SJCRH30 (cell line): ENCODE measurements around the gene PTRH2. TPM values are rescaled to one million over a fixed set of nuclear protein-coding genes. Genes with fewer than 3 reads are reported as not detected.

ENCODE experiments used
- DNase-seq, 2 experiments: peaks; one replicate each; pipeline ENCODE4 v3.0.0-alpha.2; 2015 to 2020
- H3K27ac ChIP-seq: fragments of 250-450 bp; sonication (Bioruptor Pico); 2 replicates; pipeline ENCODE4 v1.5.1; 2020; ENCODE audit warnings: mild to moderate bottlenecking, moderate library complexity
- H3K27me3 ChIP-seq: fragments of 250-450 bp; sonication (Bioruptor Pico); 2 replicates; pipeline ENCODE4 v1.5.1; 2020; ENCODE audit warnings: mild to moderate bottlenecking, moderate library complexity
- H3K36me3 ChIP-seq: fragments of 250-450 bp; sonication (Bioruptor Pico); 2 replicates; pipeline ENCODE4 v1.5.1; 2020; ENCODE audit warnings: mild to moderate bottlenecking, moderate library complexity
- H3K4me1 ChIP-seq: fragments of 250-450 bp; sonication (Bioruptor Pico); 2 replicates; pipeline ENCODE4 v1.5.1; 2020; ENCODE audit warnings: mild to moderate bottlenecking, moderate library complexity
- H3K4me3 ChIP-seq: fragments of 250-450 bp; sonication (Bioruptor Pico); 2 replicates; pipeline ENCODE4 v1.5.1; 2020; ENCODE audit warnings: mild to moderate bottlenecking, moderate library complexity
- H3K9me3 ChIP-seq: fragments of 250-450 bp; sonication (Bioruptor Pico); replicated peaks from 2 replicates; pipeline ENCODE4 v1.5.1; 2020; ENCODE audit warnings: mild to moderate bottlenecking, moderate library complexity
- total RNA-seq: library from RNA; depleted of rRNA; stranded (reverse); fragments of >200 nt; shearing (Covaris generic); gene quantifications from 2 replicates; pipeline ENCODE4 v1.2.3, GENCODE V29; 2014

The PTRH2 gene
- total RNA-seq, 1 experiment from 2014 or later, result 30.4 TPM

DNA sequence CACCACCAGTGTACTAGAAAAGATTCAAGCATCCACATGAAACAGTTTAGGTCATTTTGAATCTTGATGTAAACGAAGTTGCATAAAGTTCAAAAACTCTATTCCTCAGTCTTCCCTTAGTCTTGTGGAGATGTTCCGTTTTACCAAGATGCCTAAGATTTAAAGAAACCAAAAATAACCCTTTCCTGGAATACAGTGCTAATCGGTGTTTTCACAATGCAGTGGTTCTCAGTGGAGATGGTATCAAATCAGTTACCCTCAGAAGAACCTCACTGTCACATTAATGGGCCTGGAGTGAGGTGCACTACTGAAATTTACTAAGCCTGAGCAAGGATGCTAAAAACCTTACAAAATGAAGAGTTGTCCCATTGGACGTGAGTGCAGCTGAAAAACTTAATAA lies 9.1 kb downstream of the PTRH2 start:
- H3K9me3 ChIP-seq, result no peaks in the 10 kb centered on the region
- no peaks in the 10 kb centered on the region for H3K27me3 ChIP-seq
- H3K4me3 ChIP-seq, result no peak overlapping the region
- H3K4me1 ChIP-seq, result no peaks in the 10 kb centered on the region
- no peak overlapping the region for H3K27ac ChIP-seq
- peaks cover 77% of the 10 kb centered on the region for H3K36me3 ChIP-seq
- DNase-seq, result no peak

DNA sequence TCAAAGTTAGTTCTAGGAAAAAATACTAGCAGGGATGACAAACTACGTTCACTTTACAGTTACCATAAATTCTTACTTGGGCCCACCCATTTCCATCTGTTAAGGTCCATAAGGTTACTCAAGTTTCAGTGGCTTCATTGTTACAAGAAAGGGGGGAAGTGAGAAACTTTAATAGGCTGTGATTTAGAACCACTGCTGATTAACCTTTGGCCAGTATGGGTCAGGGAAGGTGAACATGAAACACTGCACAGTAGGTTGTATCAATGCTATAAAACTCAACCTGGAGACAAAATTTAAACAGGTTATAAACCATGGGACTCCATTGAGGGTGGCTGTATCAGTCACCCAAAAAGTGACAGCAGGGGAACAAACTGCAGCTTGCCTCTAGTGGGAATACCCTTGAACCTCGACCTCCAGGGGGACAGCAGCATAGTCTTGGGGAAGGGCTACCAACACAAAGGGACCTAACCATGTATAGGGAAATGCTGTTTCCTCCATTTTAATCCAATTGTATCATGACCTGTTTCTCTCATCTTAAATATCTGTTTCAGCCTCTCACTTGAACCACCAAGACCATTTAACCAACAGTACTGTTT lies 10.4 kb downstream of the PTRH2 start:
- H3K27me3 ChIP-seq, result no peaks in the 10 kb centered on the region
- H3K4me3 ChIP-seq, result no peak overlapping the region
- DNase-seq, result no peak
- H3K4me1 ChIP-seq, result no peaks in the 10 kb centered on the region
- no peak overlapping the region for H3K27ac ChIP-seq
- H3K9me3 ChIP-seq, result no peaks in the 10 kb centered on the region
- H3K36me3 ChIP-seq, result peaks cover 85% of the 10 kb centered on the region

DNA sequence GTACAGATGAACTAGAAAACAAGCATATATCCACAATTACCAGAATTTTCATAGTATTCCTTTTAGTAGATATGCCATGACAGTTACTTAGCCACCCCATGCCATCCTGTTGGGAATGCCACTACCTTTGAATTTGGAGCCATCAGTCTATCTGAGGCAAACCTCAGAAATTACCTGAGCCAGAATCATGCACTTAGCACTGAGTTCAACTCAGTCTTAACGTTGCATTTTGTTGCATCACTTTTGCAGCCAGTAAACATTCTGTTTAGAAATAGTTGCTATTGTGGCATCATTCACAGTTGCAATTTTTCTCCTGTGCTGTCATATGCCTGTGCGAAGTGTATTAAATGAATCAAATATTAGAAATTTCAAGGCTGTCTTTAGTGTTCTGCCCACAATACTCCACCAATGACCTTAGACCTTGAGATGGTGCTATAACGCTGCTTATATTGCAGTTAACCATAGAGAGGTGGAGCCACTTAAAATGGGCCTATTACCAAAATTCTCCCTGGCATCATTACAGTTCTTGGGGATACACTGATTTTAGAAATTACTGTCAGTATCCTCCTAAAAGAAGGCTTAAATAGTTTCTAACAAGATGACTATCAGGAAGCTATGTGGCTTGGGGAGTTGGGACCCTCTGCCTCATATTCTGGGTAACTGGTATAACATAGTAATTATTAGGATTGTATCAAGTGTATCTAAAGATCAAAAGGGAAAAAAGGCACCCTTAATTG lies 11.1 kb downstream of the PTRH2 start:
- Histone ChIP-seq H3K36me3 (peaks cover 85% of the 10 kb centered on the region), H3K27ac (no peak overlapping the region), H3K4me1 (no peaks in the 10 kb centered on the region), H3K27me3 (no peaks in the 10 kb centered on the region), H3K4me3 (no peak overlapping the region), H3K9me3 (no peaks in the 10 kb centered on the region)
- no peak for DNase-seq

GRCh38 chr17:59694344-59694743 lies 12.9 kb downstream of the PTRH2 start:
- peaks cover 89% of the 10 kb centered on the region for H3K36me3 ChIP-seq
- DNase-seq, result no peak
- no peak overlapping the region for H3K4me3 ChIP-seq
- H3K9me3 ChIP-seq, result no peaks in the 10 kb centered on the region
- H3K4me1 ChIP-seq, result no peaks in the 10 kb centered on the region
- H3K27me3 ChIP-seq, result no peaks in the 10 kb centered on the region
- H3K27ac ChIP-seq, result no peak overlapping the region

- H3K27ac ChIP-seq, result no peak overlapping the region
- no peak overlapping the region for H3K4me3 ChIP-seq
- peaks cover 89% of the 10 kb centered on the region for H3K36me3 ChIP-seq
Observed at GRCh38 chr17:59693582-59693981, 13.6 kb downstream of the PTRH2 start.

DNA sequence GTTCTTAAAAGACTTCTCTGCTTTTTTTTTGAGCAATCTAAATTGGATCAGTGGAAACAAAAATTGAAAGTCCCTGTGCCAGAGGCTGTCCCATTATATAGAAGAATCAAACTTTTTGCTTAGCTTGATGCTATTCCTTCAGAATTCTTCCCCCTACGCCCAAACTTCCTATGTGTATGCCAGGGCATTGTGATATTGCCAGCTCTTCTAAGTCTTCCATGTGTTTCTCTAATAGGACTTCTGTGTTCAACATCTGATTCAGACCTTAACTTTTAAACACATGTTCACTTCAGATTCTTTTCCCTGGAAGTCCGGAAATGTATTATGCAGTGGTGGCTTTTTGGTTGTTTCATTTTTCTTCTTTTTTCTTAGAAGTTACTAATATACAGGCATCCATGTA lies 18.7 kb downstream of the PTRH2 start:
- no peak overlapping the region for H3K4me3 ChIP-seq
- H3K4me1 ChIP-seq, result no peaks in the 10 kb centered on the region
- no peak overlapping the region for H3K27ac ChIP-seq
- DNase-seq, result no peak
- peaks cover 87% of the 10 kb centered on the region for H3K36me3 ChIP-seq
- H3K27me3 ChIP-seq, result no peaks in the 10 kb centered on the region
- no peaks in the 10 kb centered on the region for H3K9me3 ChIP-seq

More at GRCh38 chr17:59693582-59693981, 13.6 kb downstream of the PTRH2 start:
- DNase-seq, result no peak
- no peaks in the 10 kb centered on the region for H3K9me3 ChIP-seq
- no peaks in the 10 kb centered on the region for H3K4me1 ChIP-seq
- H3K27me3 ChIP-seq, result no peaks in the 10 kb centered on the region

DNA sequence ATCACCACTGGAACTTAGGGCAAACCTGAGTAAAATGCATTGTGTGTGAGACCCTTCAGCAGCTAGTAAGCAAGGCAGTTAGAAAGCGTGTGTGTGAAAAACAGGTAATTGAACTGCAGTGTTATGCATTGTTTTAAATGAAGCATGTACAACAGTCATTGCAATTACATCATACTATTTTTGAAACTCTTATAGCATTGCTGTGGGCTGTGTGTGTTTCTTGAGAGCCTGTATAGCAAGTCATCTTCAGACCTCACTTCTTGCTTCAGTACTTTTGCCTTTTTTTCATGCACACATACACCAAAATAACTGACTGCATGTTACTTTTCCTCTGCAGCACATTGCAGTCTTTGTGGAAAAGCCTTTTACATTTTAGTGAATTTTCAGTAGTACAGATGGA lies 19.2 kb downstream of the PTRH2 start:
- no peaks in the 10 kb centered on the region for H3K9me3 ChIP-seq
- no peaks in the 10 kb centered on the region for H3K27me3 ChIP-seq
- no peak for DNase-seq
- no peaks in the 10 kb centered on the region for H3K4me1 ChIP-seq
- no peak overlapping the region for H3K4me3 ChIP-seq
- peaks cover 89% of the 10 kb centered on the region for H3K36me3 ChIP-seq
- no peak overlapping the region for H3K27ac ChIP-seq

GRCh38 chr17:59684967-59685366 lies 22.3 kb downstream of the PTRH2 start:
- DNase-seq, result no peak
- Histone ChIP-seq H3K9me3 (no peaks in the 10 kb centered on the region), H3K4me1 (no peaks in the 10 kb centered on the region), H3K27me3 (no peaks in the 10 kb centered on the region), H3K36me3 (peaks cover 93% of the 10 kb centered on the region), H3K27ac (no peak overlapping the region), H3K4me3 (no peak overlapping the region)

DNA sequence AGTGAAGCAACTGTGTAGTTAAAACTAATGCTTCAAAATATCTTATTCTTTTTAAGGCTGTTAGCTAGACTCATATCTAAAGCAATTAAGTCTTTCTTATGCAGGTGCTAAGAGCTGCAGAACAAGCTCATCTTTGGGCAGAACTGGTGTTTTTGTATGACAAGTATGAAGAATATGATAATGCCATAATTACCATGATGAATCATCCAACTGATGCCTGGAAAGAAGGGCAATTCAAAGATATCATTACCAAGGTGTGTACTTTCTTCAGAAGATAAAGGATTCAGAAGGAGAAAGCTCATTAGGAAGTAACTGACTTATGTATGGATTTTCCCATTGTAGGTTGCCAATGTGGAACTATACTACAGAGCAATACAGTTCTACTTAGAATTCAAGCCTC lies 23.9 kb downstream of the PTRH2 start:
- Histone ChIP-seq H3K36me3 (peaks cover 92% of the 10 kb centered on the region), H3K27ac (no peak overlapping the region), H3K4me3 (no peak overlapping the region), H3K27me3 (no peaks in the 10 kb centered on the region), H3K4me1 (no peaks in the 10 kb centered on the region), H3K9me3 (no peaks in the 10 kb centered on the region)
- no peak for DNase-seq

DNA sequence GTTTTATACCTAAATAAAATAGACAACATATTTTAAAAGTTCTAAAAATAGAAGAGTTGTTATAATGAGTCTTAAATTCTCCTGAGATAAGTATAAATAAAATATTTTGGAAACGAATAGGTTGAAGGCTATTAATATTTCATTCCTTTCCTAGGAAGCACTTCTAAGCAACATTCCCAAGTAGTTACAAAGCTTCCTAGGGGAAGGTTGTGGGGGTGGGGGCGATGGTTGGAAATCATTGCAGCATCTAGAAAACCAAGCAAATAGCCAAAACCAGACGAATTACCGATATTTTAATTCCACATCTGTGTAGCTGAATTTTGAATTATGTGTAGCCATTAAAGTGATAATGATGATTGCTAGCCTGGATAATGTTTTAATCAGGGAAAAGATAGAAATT lies 26.9 kb downstream of the PTRH2 start:
- no peaks in the 10 kb centered on the region for H3K27me3 ChIP-seq
- H3K9me3 ChIP-seq, result no peaks in the 10 kb centered on the region
- H3K4me1 ChIP-seq, result no peaks in the 10 kb centered on the region
- peaks cover 93% of the 10 kb centered on the region for H3K36me3 ChIP-seq
- H3K4me3 ChIP-seq, result no peak overlapping the region
- no peak overlapping the region for H3K27ac ChIP-seq
- DNase-seq, result no peak

- no peak overlapping the region for H3K4me3 ChIP-seq
- DNase-seq, result no peak
- no peaks in the 10 kb centered on the region for H3K27me3 ChIP-seq
- H3K9me3 ChIP-seq, result no peaks in the 10 kb centered on the region
- H3K4me1 ChIP-seq, result no peaks in the 10 kb centered on the region
- peaks cover 86% of the 10 kb centered on the region for H3K36me3 ChIP-seq
- no peak overlapping the region for H3K27ac ChIP-seq
Observed at GRCh38 chr17:59678918-59679317, 28.3 kb downstream of the PTRH2 start.

- Histone ChIP-seq H3K4me1 (no peaks in the 10 kb centered on the region), H3K4me3 (no peak overlapping the region), H3K27me3 (no peaks in the 10 kb centered on the region), H3K27ac (no peak overlapping the region), H3K36me3 (peaks cover 68% of the 10 kb centered on the region), H3K9me3 (no peaks in the 10 kb centered on the region)
- DNase-seq, result no peak
Observed at GRCh38 chr17:59676716-59677115, 30.5 kb downstream of the PTRH2 start.

GRCh38 chr17:59675231-59675630 lies 32.0 kb downstream of the PTRH2 start:
- no peak overlapping the region for H3K27ac ChIP-seq
- no peaks in the 10 kb centered on the region for H3K27me3 ChIP-seq
- H3K36me3 ChIP-seq, result peaks cover 63% of the 10 kb centered on the region
- no peaks in the 10 kb centered on the region for H3K9me3 ChIP-seq
- no peaks in the 10 kb centered on the region for H3K4me1 ChIP-seq
- H3K4me3 ChIP-seq, result no peak overlapping the region
- no peak for DNase-seq

DNA sequence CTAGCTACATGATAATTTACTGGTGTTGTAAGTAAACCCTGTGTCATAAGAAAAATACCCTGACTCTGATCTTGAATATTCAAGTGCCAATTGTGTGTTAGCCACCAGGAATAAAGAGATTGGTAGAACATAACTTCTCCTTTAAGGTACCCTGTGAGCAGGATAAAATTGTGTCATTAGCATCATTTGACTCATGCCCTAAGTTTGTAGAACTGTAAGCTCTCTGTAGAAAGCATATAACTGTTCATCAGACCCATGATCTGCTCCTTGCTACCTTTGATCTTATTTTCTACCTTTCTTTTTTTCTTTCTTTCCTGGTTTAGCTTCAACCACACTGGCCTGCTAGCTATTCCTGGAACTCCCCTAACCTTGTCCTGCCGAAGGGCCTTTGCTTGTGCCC lies 35.8 kb downstream of the PTRH2 start:
- no peak overlapping the region for H3K27ac ChIP-seq
- no peaks in the 10 kb centered on the region for H3K4me1 ChIP-seq
- H3K27me3 ChIP-seq, result no peaks in the 10 kb centered on the region
- H3K4me3 ChIP-seq, result no peak overlapping the region
- no peak for DNase-seq
- H3K36me3 ChIP-seq, result peaks cover 58% of the 10 kb centered on the region
- no peaks in the 10 kb centered on the region for H3K9me3 ChIP-seq

- Histone ChIP-seq H3K27me3 (no peaks in the 10 kb centered on the region), H3K27ac (no peak overlapping the region), H3K4me3 (no peak overlapping the region), H3K4me1 (no peaks in the 10 kb centered on the region), H3K9me3 (no peaks in the 10 kb centered on the region), H3K36me3 (peaks cover 57% of the 10 kb centered on the region)
- DNase-seq, result no peak
Observed at GRCh38 chr17:59669944-59670343, 37.3 kb downstream of the PTRH2 start.

- DNase-seq, result no peak
- no peaks in the 10 kb centered on the region for H3K9me3 ChIP-seq
- no peaks in the 10 kb centered on the region for H3K4me1 ChIP-seq
- no peaks in the 10 kb centered on the region for H3K27me3 ChIP-seq
- H3K36me3 ChIP-seq, result peaks cover 61% of the 10 kb centered on the region
- H3K27ac ChIP-seq, result no peak overlapping the region
- no peak overlapping the region for H3K4me3 ChIP-seq
Observed at GRCh38 chr17:59669411-59669810, 37.8 kb downstream of the PTRH2 start.
